IMR-90 (cell line): ENCODE measurements around the gene CARD10. TPM values are rescaled to one million over a fixed set of nuclear protein-coding genes. Genes with fewer than 3 reads are reported as not detected.

Experiments
- ATAC-seq: fragments of 200-7000 bp; cut with Tn5 transposase; 2 replicates; pipeline ENCODE4 v1.9.1; 2020; ENCODE audit warnings: low read depth, mild to moderate bottlenecking, moderate library complexity
- BruUV-seq: library from RNA; stranded (reverse); fragments of 400-500 nt; replicated peaks from 2 replicates; lab custom pipeline; 2021; lab: Mats Ljungman, UMichigan
- CTCF ChIA-PET: fragments of 300-600 bp; formaldehyde crosslinking; extraction: SDS; loops from one replicate; lab custom pipeline; 2021; ENCODE audit warnings: antibody characterized with exemption; lab: Yijun Ruan, JAX
- POLR2A ChIA-PET: fragments of 300-600 bp; sonication (Branson Sonifier 250); formaldehyde crosslinking; loops from one replicate; lab custom pipeline; 2022; ENCODE audit warnings: antibody characterized with exemption; ENCODE audit not compliant: unreplicated experiment; lab: Charles Lee
- DNase-seq: peaks from one replicate; pipeline ENCODE4 v3.0.0; 2013
- H2AFZ ChIP-seq: replicated peaks from 2 replicates; pipeline ENCODE3; 2013; ENCODE audit warnings: low read length, mild to moderate bottlenecking; ENCODE audit not compliant: poor library complexity
- H2AK5ac ChIP-seq: 2 replicates; pipeline ENCODE4 v1.6.1; 2013; ENCODE audit warnings: low read depth, low read length, inconsistent platforms
- H2AK9ac ChIP-seq: replicated peaks from 2 replicates; pipeline ENCODE3; 2013; ENCODE audit warnings: mild to moderate bottlenecking, low read depth, low read length, moderate library complexity; ENCODE audit not compliant: poor library complexity
- H2BK120ac ChIP-seq: 2 replicates; pipeline ENCODE4 v1.6.1; 2013; ENCODE audit warnings: low read depth, low read length, inconsistent platforms
- H2BK15ac ChIP-seq: 3 replicates; pipeline ENCODE4 v1.6.1; 2013; ENCODE audit warnings: low read depth, low read length, inconsistent platforms
- H2BK20ac ChIP-seq: 2 replicates; pipeline ENCODE4 v1.6.1; 2013; ENCODE audit warnings: low read depth, mild to moderate bottlenecking, inconsistent platforms, low read length, moderate library complexity
- H2BK5ac ChIP-seq: 2 replicates; pipeline ENCODE4 v1.6.1; 2013; ENCODE audit warnings: mild to moderate bottlenecking, low read depth, low read length, inconsistent platforms; ENCODE audit not compliant: poor library complexity, severe bottlenecking
- H3K14ac ChIP-seq: replicated peaks from 2 replicates; pipeline ENCODE4 v1.6.1; 2013; ENCODE audit warnings: low read depth, low read length, inconsistent platforms
- H3K18ac ChIP-seq: 2 replicates; pipeline ENCODE4 v1.6.1; 2013; ENCODE audit warnings: low read depth, low read length, control low read depth
- H3K23ac ChIP-seq: 2 replicates; pipeline ENCODE4 v1.6.1; 2013; ENCODE audit warnings: low read depth, low read length, inconsistent platforms
- H3K27ac ChIP-seq: 2 replicates; pipeline ENCODE4 v1.5.1; 2013; ENCODE audit warnings: mild to moderate bottlenecking, control low read depth, low read length; ENCODE audit not compliant: insufficient read depth
- H3K27me3 ChIP-seq: 2 replicates; pipeline ENCODE4 v1.6.1; 2013; ENCODE audit warnings: low read length; ENCODE audit not compliant: control insufficient read depth, insufficient read depth
- H3K36me3 ChIP-seq: 2 replicates; pipeline ENCODE4 v1.6.1; 2013; ENCODE audit warnings: low read length, mixed read lengths; ENCODE audit not compliant: control insufficient read depth, insufficient read depth
- H3K4ac ChIP-seq: 2 replicates; pipeline ENCODE4 v1.6.1; 2013; ENCODE audit warnings: low read depth, low read length, inconsistent platforms
- H3K4me1 ChIP-seq: 2 replicates; pipeline ENCODE4 v1.6.1; 2013; ENCODE audit warnings: low read length, mixed read lengths; ENCODE audit not compliant: control insufficient read depth, insufficient read depth
- H3K4me2 ChIP-seq: 2 replicates; pipeline ENCODE4 v1.6.1; 2013; ENCODE audit warnings: low read depth, mild to moderate bottlenecking, control low read depth, low read length, moderate library complexity
- H3K4me3 ChIP-seq: 2 replicates; pipeline ENCODE4 v1.5.1; 2013; ENCODE audit warnings: low read depth, mild to moderate bottlenecking, control low read depth, low read length, moderate library complexity; ENCODE audit not compliant: insufficient read depth
- H3K56ac ChIP-seq: 2 replicates; pipeline ENCODE4 v1.6.1; 2013; ENCODE audit warnings: low read length, inconsistent platforms; ENCODE audit not compliant: insufficient read depth; ENCODE audit errors: extremely low read depth
- H3K79me1 ChIP-seq, 2 experiments: 2 replicates each; pipeline ENCODE4 v1.6.1; 2013; ENCODE audit warnings: low read length in 2 of 2, inconsistent platforms in 1 of 2, low read depth in 1 of 2
- H3K9ac ChIP-seq: 2 replicates; pipeline ENCODE4 v1.6.1; 2013; ENCODE audit warnings: low read depth, low read length, control low read depth
- H3K9me1 ChIP-seq: 2 replicates; pipeline ENCODE4 v1.6.1; 2013; ENCODE audit warnings: low read length, inconsistent platforms; ENCODE audit not compliant: insufficient read depth
- H3K9me3 ChIP-seq: 2 replicates; pipeline ENCODE4 v1.6.1; 2013; ENCODE audit warnings: low read length; ENCODE audit not compliant: control insufficient read depth, insufficient read depth
- H4K20me1 ChIP-seq: 2 replicates; pipeline ENCODE4 v1.6.1; 2013; ENCODE audit warnings: low read length, inconsistent platforms; ENCODE audit not compliant: insufficient read depth
- H4K5ac ChIP-seq: 2 replicates; pipeline ENCODE4 v1.6.1; 2013; ENCODE audit warnings: mild to moderate bottlenecking, low read depth, low read length, control low read depth
- H4K8ac ChIP-seq, 2 experiments: 2 replicates each; pipeline ENCODE4 v1.6.1; 2013; ENCODE audit warnings: low read depth in 2 of 2, low read length in 2 of 2, control low read depth in 1 of 2, inconsistent platforms in 1 of 2
- H4K91ac ChIP-seq: 2 replicates; pipeline ENCODE4 v1.6.1; 2013; ENCODE audit warnings: low read depth, low read length, inconsistent platforms; ENCODE audit not compliant: insufficient read depth
- CEBPB ChIP-seq: IDR thresholded peaks from 2 replicates; pipeline ENCODE4 v1.6.1; 2012; ENCODE audit warnings: low read depth, low read length, improper control_type of control experiment
- CHD1 ChIP-seq: IDR thresholded peaks from 2 replicates; pipeline ENCODE4 v1.6.1; 2012; ENCODE audit warnings: low read depth, low read length, improper control_type of control experiment
- MAFK ChIP-seq: IDR thresholded peaks from 2 replicates; pipeline ENCODE4 v1.6.1; 2012; ENCODE audit warnings: low read depth, low read length, improper control_type of control experiment
- MXI1 ChIP-seq: IDR thresholded peaks from 2 replicates; pipeline ENCODE4 v1.6.1; 2012; ENCODE audit warnings: low read depth, mild to moderate bottlenecking, low read length, moderate library complexity, borderline replicate concordance
- NFE2L2 ChIP-seq: fragments of 150-350 bp; IDR thresholded peaks from 2 replicates; pipeline ENCODE4 v1.6.1; 2016; ENCODE audit warnings: low read depth, mild to moderate bottlenecking, low read length
- RCOR1 ChIP-seq: IDR thresholded peaks from 2 replicates; pipeline ENCODE4 v1.6.1; 2012; ENCODE audit warnings: mild to moderate bottlenecking, low read length, improper control_type of control experiment; ENCODE audit not compliant: insufficient replicate concordance
- RFX5 ChIP-seq: IDR thresholded peaks from 2 replicates; pipeline ENCODE4 v1.8.0; 2012; ENCODE audit warnings: low read depth, mild to moderate bottlenecking, low read length, moderate library complexity
- SMC3 ChIP-seq: fragments of 150-350 bp; IDR thresholded peaks from 2 replicates; pipeline ENCODE4 v1.6.1; 2016; ENCODE audit warnings: low read depth, mild to moderate bottlenecking, antibody characterized with exemption, low read length, moderate library complexity
- WGBS, 2 experiments: methylation state at CpG; one replicate each; pipeline versions ENCODE4 v1.1.5 to v1.1.7; 2013; ENCODE audit warnings: missing lambda C conversion rate in 2 of 2; ENCODE audit not compliant: insufficient read length in 1 of 2; ENCODE audit errors: extremely low coverage in 2 of 2; 5-methylcytosine and 5-hydroxymethylcytosine counted together
- dilution Hi-C: fragments of 300-500 bp; cut with HindIII; formaldehyde crosslinking; loops from one replicate; pipeline ENCODE4 v1.14.3; 2018; ENCODE audit warnings: low sequenced_read_pairs; ENCODE audit not compliant: unreplicated experiment
- in situ Hi-C: fragments of 300-500 bp; cut with MboI; formaldehyde crosslinking; loops from 3 replicates; pipeline ENCODE4 v1.14.3; 2019; ENCODE audit warnings: low sequenced_read_pairs, inconsistent platforms, mixed read lengths
- intact Hi-C: fragments of 100-400 bp; cut with micrococcal nuclease; formaldehyde crosslinking; loops from 2 replicates; pipeline ENCODE4 v1.10.0; 2022
- polyA plus RNA-seq, 3 experiments: library from polyadenylated mRNA; depleted of rRNA; stranded (reverse); fragments of >200 nt; gene quantifications; 2 replicates each; pipeline ENCODE4 v1.2.3, GENCODE V29; 2012; ENCODE audit warnings: low replicate concordance in 1 of 3
- total RNA-seq: library from RNA; depleted of rRNA; stranded (reverse); fragments of >200 nt; gene quantifications from 2 replicates; pipeline ENCODE4 v1.2.3, GENCODE V29; 2012

Gene CARD10
- total and polyA plus RNA-seq, 2 of the 4 experiments (the other 2 are of a cell fraction) = 6.1 to 18.4 TPM

DNA sequence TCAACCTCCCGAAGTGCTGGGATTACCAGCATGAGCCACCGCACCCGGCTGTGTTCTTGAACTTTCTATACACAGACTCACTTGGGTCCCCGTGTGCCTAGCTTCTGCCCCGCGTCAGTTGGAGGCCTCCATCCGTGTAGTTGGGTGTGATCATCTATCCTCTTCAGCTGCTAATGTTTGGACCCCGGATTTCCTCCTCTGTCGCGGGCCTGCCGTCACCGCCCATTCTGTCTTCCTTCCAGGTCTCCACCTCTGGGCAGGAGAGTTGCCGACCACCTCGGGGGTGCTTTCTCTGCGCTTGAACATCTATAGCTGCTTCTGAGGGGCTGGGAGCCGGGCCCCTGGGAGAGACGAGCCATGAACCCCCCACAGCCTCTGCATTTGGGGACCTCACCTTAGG lies 46.6 kb upstream of the CARD10 start:
- H2AK9ac ChIP-seq = no peak overlapping the region
- no peak overlapping the region for H3K18ac ChIP-seq
- H3K9ac ChIP-seq = no peak overlapping the region
- no peak overlapping the region for H3K4ac ChIP-seq
- no peak overlapping the region for H2BK120ac ChIP-seq
- no peak overlapping the region for H2AFZ ChIP-seq
- H3K27ac ChIP-seq = no peak overlapping the region
- in situ Hi-C loops (no loop called here), dilution Hi-C loops (no loop called here), intact Hi-C loops (loop anchor here (2.0 kb wide), 1 partner anchor 27 kb away; no protein-coding TSS in a partner anchor)
- H3K56ac ChIP-seq = no peak overlapping the region
- POLR2A ChIA-PET = no interaction called here
- H4K5ac ChIP-seq = no peak overlapping the region
- no peak overlapping the region for H3K4me2 ChIP-seq
- 69% methylated on average over 10 of the region's 17 CpGs; no CpG with 5 or more reads in 1 of the 2 experiments for WGBS, 2 experiments
- H4K8ac ChIP-seq = no peak overlapping the region
- peaks cover 51% of the 10 kb centered on the region for H3K36me3 ChIP-seq
- H3K79me1 ChIP-seq = peaks cover 28 to 89% of the 10 kb centered on the region in 2 experiments; a peak in 3 of 4 replicates
- BruUV-seq = no TSS peak
- TF ChIP-seq RFX5 (no peak), CHD1 (no peak), NFE2L2 (no peak), MXI1 (no peak), CEBPB (no peak), SMC3 (no peak), RCOR1 (no peak), MAFK (no peak)
- peaks cover 27% of the 10 kb centered on the region for H3K9me1 ChIP-seq
- H4K91ac ChIP-seq = no peak overlapping the region
- DNase-seq (no peak), ATAC-seq (no peak)
- CTCF ChIA-PET = interaction anchor here (1.0 kb wide), 1 partner anchor 27 kb away, joined by 3 read pairs; no protein-coding TSS in a partner anchor
- no peak overlapping the region for H3K4me3 ChIP-seq
- H4K20me1 ChIP-seq = peaks cover 99% of the 10 kb centered on the region
- no peak overlapping the region for H2BK20ac ChIP-seq
- no peak overlapping the region for H2BK5ac ChIP-seq
- no peaks in the 10 kb centered on the region for H3K27me3 ChIP-seq
- H3K4me1 ChIP-seq = peaks cover 27% of the 10 kb centered on the region
- H3K9me3 ChIP-seq = no peaks in the 10 kb centered on the region
- H3K14ac ChIP-seq = no peak overlapping the region
- H2AK5ac ChIP-seq = no peak overlapping the region
- no peak overlapping the region for H3K23ac ChIP-seq
- H2BK15ac ChIP-seq = no peak overlapping the region
